ENCODE results near the gene NR1D1. TPM values are rescaled to one million over a fixed set of nuclear protein-coding genes. Genes with fewer than 3 reads are reported as not detected.

The NR1D1 gene
- total and polyA plus RNA-seq, 10 donors, result 3.3 to 15.8 (median 6.6) TPM

DNA sequence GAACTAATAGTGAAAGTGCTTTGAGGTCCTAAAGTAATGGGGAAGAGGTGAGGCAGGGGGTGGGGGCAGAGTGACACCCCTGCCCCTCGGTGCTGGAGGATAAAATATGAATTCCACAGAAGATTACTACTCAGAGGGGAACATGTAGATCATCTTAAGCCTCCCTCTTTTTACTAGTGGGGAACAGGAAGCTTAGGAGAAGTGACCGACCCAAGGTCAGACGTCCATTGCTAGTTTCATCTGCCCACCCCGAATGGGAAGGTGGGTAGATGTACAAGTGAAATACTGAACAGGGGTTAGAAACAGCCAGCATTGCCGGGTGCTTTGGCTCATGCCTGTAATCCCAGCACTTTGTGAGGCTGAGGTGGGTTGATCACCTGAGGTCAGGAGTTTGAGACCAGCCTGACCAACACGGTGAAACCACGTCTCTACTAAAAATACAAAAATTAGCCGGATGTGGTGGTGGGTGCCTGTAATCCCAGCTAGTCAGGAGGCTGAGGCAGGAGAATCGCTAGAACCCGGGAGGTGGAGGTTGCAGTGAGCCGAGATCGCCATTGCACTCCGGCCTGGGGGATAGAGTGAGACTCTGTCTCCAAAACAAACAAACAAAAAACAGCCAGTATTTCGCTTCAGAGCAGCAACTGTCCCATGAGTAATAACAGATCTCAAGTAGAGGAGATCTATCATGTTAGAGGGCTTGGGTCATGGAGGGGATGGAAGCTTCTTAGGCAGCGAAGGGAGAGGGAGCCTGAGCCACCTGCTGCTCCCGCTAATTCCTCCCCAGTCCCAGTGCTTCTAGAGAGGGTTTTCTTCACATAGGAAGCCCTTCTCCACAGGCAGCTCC is 1.2 kb upstream of the NR1D1 start:
- WGBS, 5 donors, result 71 to 85% (median 74%) methylated on average over 16 of the region's 16 CpGs
- Histone ChIP-seq H3K4me1 (peaks cover 46 to 100% (median 84%) of the 10 kb centered on the region in 6 donors), H3K36me3 (peaks cover 0 to 10% (median 0%) of the 10 kb centered on the region in 6 donors), H3K27ac (peak overlapping the region; percentile 81 to 94 (median 90)), H3K9me3 (no peaks in the 10 kb centered on the region), H3K4me3 (peak overlapping the region in 3 of 8 donors; percentile 79 to 94 (median 80)), H3K27me3 (replicated peaks in 1 of 7) (no peaks in the 10 kb centered on the region)
- no peak for DNase-seq
- intact Hi-C loops (cut with DNase I; ENCODE audit: low total_unique reads), result no loop called here
- TF ChIP-seq POLR2A (IDR thresholded peaks at IDR 0.05) (no peak), POLR2AphosphoS5 (IDR thresholded peaks at IDR 0.05) (no peak)
- TF ChIP-seq, protein P1, sequence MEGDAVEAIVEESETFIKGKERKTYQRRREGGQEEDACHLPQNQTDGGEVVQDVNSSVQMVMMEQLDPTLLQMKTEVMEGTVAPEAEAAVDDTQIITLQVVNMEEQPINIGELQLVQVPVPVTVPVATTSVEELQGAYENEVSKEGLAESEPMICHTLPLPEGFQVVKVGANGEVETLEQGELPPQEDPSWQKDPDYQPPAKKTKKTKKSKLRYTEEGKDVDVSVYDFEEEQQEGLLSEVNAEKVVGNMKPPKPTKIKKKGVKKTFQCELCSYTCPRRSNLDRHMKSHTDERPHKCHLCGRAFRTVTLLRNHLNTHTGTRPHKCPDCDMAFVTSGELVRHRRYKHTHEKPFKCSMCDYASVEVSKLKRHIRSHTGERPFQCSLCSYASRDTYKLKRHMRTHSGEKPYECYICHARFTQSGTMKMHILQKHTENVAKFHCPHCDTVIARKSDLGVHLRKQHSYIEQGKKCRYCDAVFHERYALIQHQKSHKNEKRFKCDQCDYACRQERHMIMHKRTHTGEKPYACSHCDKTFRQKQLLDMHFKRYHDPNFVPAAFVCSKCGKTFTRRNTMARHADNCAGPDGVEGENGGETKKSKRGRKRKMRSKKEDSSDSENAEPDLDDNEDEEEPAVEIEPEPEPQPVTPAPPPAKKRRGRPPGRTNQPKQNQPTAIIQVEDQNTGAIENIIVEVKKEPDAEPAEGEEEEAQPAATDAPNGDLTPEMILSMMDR (IDR thresholded peaks at IDR 0.05 in 8 of 11, conservative IDR thresholded peaks at IDR 0.05 in 3 of 11), result no peak

DNA sequence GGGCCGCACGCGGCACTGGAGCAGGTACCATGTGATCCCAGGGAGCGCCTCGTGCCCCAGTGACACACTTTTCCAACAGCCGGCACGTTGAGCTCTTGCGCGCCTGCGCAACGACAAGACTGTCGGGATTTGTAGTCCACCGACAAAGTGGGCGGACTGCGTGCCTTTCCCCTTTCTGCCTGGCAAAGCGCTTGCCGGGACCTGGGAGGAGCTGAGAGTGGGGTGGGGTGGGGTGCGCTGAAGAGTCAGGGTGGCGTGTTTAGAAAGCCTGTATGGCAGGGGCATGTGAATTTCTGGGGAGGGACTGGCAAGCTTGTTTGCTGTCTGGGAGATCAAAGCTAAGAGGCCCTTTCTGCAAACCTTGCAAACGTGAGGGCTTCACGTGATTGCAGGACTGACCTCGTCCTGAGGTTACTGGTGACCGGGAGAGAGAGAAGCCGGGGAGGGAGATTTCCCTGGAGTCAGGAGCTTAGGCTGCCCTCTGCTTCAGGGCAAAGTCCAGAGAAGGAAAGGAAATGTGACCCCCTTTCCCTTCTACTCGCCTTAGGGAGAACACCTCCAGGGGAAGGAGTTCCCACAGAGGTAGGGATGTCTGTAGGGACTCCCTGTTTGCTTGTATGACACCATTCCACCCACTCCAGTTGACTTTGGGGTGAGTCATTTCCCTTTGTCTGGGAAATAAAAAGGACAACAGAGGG is 429 bp upstream of the NR1D1 start:
- intact Hi-C loops (cut with DNase I; ENCODE audit: low total_unique reads), result no loop called here
- peak; percentile 97 for DNase-seq

DNA sequence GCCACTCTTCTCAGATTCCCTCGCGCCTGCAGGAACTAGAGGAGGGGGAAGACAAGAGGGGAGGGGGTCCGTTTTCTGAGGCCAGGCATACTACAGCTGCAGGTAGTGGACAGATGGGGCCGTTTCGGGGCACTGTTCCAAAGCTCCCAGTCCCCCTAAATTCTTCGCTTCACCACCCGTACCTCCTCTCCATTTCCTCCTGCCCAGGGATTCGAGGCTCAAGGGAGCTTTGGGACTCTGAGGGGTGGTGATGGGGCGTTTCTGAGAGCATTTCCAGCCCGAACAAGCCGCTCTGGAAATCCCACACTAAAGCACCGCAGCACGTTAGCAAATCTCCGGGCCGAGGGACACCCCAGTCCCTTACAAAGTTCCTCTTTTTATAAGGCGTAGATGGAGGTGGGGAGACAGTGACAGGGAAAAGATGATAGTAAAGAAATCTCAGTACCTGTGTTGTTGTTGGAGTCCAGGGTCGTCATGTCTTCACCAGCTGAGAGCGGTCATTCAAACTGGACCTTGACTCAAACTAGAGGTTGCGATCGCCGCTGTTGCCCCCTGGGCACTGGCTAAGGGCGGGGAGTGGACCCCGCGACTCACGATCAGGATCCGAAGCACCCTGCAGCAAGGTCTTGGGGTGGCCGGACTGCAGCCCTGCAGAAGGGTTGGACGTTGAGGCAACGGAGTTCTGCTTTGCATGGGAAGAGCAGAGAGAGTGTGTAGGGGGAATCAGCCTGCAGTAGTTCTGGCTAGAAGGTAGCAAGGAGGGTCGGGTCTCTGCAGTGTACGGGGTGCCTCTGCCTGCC is 570 bp downstream of the NR1D1 start:
- WGBS, 5 donors, result 3 to 5% (median 4%) methylated on average over 28 to 31 of the region's 31 CpGs
- peak; percentile 86 for DNase-seq
- H3K9me3 ChIP-seq, result no peaks in the 10 kb centered on the region
- intact Hi-C loops (cut with DNase I; ENCODE audit: low total_unique reads), result no loop called here
- H3K36me3 ChIP-seq, result peaks cover 0 to 28% (median 3%) of the 10 kb centered on the region in 6 donors
- peak overlapping the region; percentile 65 to 94 (median 80) for H3K4me3 ChIP-seq
- peak overlapping the region; percentile 81 to 94 (median 90) for H3K27ac ChIP-seq
- H3K4me1 ChIP-seq, result peaks cover 55 to 100% (median 86%) of the 10 kb centered on the region in 6 donors
- TF ChIP-seq, protein P1 (IDR thresholded peaks at IDR 0.05 in 8 of 11, conservative IDR thresholded peaks at IDR 0.05 in 3 of 11), result no peak
- TF ChIP-seq POLR2A (IDR thresholded peaks at IDR 0.05), result no peak
- no peak for TF ChIP-seq POLR2AphosphoS5 (IDR thresholded peaks at IDR 0.05)
- no peaks in the 10 kb centered on the region for H3K27me3 ChIP-seq (replicated peaks in 1 of 7)

More for the DNA sequence above, 429 bp upstream of the NR1D1 start:
- Histone ChIP-seq H3K27me3 (replicated peaks in 1 of 7) (no peaks in the 10 kb centered on the region), H3K27ac (peak overlapping the region; percentile 81 to 94 (median 90)), H3K36me3 (peaks cover 0 to 18% (median 0%) of the 10 kb centered on the region in 6 donors), H3K9me3 (no peaks in the 10 kb centered on the region), H3K4me3 (peak overlapping the region; percentile 65 to 94 (median 80)), H3K4me1 (peaks cover 48 to 100% (median 85%) of the 10 kb centered on the region in 6 donors)
- no peak for TF ChIP-seq POLR2A (IDR thresholded peaks at IDR 0.05)
- TF ChIP-seq POLR2AphosphoS5 (IDR thresholded peaks at IDR 0.05), result peak in 2 of 3 donors; percentile 90 to 96
- TF ChIP-seq, protein P1 (IDR thresholded peaks at IDR 0.05 in 8 of 11, conservative IDR thresholded peaks at IDR 0.05 in 3 of 11), result peak in 1 of 11 experiments; percentile 27
- 1 to 2% (median 2%) methylated on average over 14 to 25 of the region's 25 CpGs for WGBS, 5 donors
